H9 (cell line): ENCODE data around the gene CLSTN3. TPM values are rescaled to one million over a fixed set of nuclear protein-coding genes. Genes with fewer than 3 reads are reported as not detected.
A peak's percentile ranks its signal among the peaks of the same experiment; 100 is the strongest.

Source experiments
- DNase-seq: peaks from one replicate; pipeline ENCODE4 v3.0.0-alpha.2; 2017
- H2AFZ ChIP-seq: one replicate; pipeline ENCODE4 v1.6.1; 2013; ENCODE audit warnings: mild to moderate bottlenecking, low read length, control low read depth, moderate library complexity
- H2AK5ac ChIP-seq: 2 replicates; pipeline ENCODE4 v1.6.1; 2013; ENCODE audit warnings: low read length, control low read depth, mixed read lengths; ENCODE audit not compliant: insufficient read length
- H2BK120ac ChIP-seq: one replicate; pipeline ENCODE4 v1.6.1; 2013; ENCODE audit warnings: low read depth, mild to moderate bottlenecking, low read length, control low read depth, inconsistent platforms; ENCODE audit not compliant: poor library complexity, severe bottlenecking
- H2BK12ac ChIP-seq: 2 replicates; pipeline ENCODE4 v1.6.1; 2013; ENCODE audit warnings: low read length, control low read depth, mixed read lengths, low read depth; ENCODE audit not compliant: insufficient read length
- H2BK15ac ChIP-seq: 2 replicates; pipeline ENCODE4 v1.6.1; 2013; ENCODE audit warnings: low read depth, low read length, control low read depth
- H2BK20ac ChIP-seq: one replicate; pipeline ENCODE4 v1.6.1; 2013; ENCODE audit warnings: low read depth, mild to moderate bottlenecking, low read length, control low read depth, inconsistent platforms; ENCODE audit not compliant: poor library complexity, severe bottlenecking
- H2BK5ac ChIP-seq: 2 replicates; pipeline ENCODE4 v1.6.1; 2013; ENCODE audit warnings: low read length, control low read depth, mixed read lengths; ENCODE audit not compliant: insufficient read length
- H3K14ac ChIP-seq: 2 replicates; pipeline ENCODE4 v1.6.1; 2013; ENCODE audit warnings: low read length, control low read depth; ENCODE audit not compliant: insufficient read depth
- H3K18ac ChIP-seq: 2 replicates; pipeline ENCODE4 v1.6.1; 2013; ENCODE audit warnings: low read depth, mild to moderate bottlenecking, mixed read lengths, low read length, control low read depth; ENCODE audit not compliant: insufficient read length
- H3K23ac ChIP-seq: 2 replicates; pipeline ENCODE4 v1.6.1; 2013; ENCODE audit warnings: low read length, control low read depth, mixed read lengths, low read depth; ENCODE audit not compliant: insufficient read length
- H3K23me2 ChIP-seq: 2 replicates; pipeline ENCODE4 v1.6.1; 2013; ENCODE audit warnings: low read depth, mild to moderate bottlenecking, mixed read lengths, low read length, control low read depth; ENCODE audit not compliant: insufficient read length, poor library complexity, severe bottlenecking
- H3K27ac ChIP-seq: 2 replicates; pipeline ENCODE4 v1.5.1; 2013; ENCODE audit warnings: low read length, control low read depth, mixed read lengths, low read depth; ENCODE audit not compliant: insufficient read length
- H3K27me3 ChIP-seq: 2 replicates; pipeline ENCODE4 v1.6.1; 2013; ENCODE audit warnings: low read length, control low read depth, inconsistent platforms; ENCODE audit not compliant: insufficient read depth
- H3K4ac ChIP-seq: 2 replicates; pipeline ENCODE4 v1.6.1; 2013; ENCODE audit warnings: low read depth, mild to moderate bottlenecking, control low read depth, inconsistent platforms, low read length, moderate library complexity
- H3K4me1 ChIP-seq: 2 replicates; pipeline ENCODE4 v1.6.1; 2013; ENCODE audit warnings: low read length, control low read depth, inconsistent platforms; ENCODE audit not compliant: insufficient read depth
- H3K4me2 ChIP-seq: 2 replicates; pipeline ENCODE4 v1.6.1; 2013; ENCODE audit warnings: low read length, control low read depth, mixed read lengths; ENCODE audit not compliant: insufficient read length, insufficient read depth
- H3K56ac ChIP-seq: 2 replicates; pipeline ENCODE4 v1.6.1; 2013; ENCODE audit warnings: low read depth, mild to moderate bottlenecking, mixed read lengths, low read length, control low read depth; ENCODE audit not compliant: insufficient read length
- H3K79me1 ChIP-seq: 2 replicates; pipeline ENCODE4 v1.6.1; 2013; ENCODE audit warnings: low read depth, mild to moderate bottlenecking, moderate library complexity, low read length, control low read depth, inconsistent platforms; ENCODE audit not compliant: insufficient read depth, poor library complexity, severe bottlenecking
- H3K79me2 ChIP-seq: 2 replicates; pipeline ENCODE4 v1.6.1; 2013; ENCODE audit warnings: low read length, control low read depth, inconsistent platforms; ENCODE audit not compliant: insufficient read depth
- H3K9ac ChIP-seq: 2 replicates; pipeline ENCODE4 v1.6.1; 2013; ENCODE audit warnings: low read length, control low read depth, mixed read lengths; ENCODE audit not compliant: insufficient read length; ENCODE audit errors: extremely low read depth
- H3K9me3 ChIP-seq: one replicate; pipeline ENCODE4 v1.6.1; 2013; ENCODE audit warnings: low read depth, low read length, inconsistent platforms; ENCODE audit not compliant: control insufficient read depth
- H3T11ph ChIP-seq: one replicate; pipeline ENCODE4 v1.6.1; 2013; ENCODE audit warnings: mild to moderate bottlenecking, low read length, control low read depth, inconsistent platforms
- H4K20me1 ChIP-seq: one replicate; pipeline ENCODE4 v1.6.1; 2013; ENCODE audit not compliant: control insufficient read depth, insufficient read length, insufficient read depth
- H4K5ac ChIP-seq: 2 replicates; pipeline ENCODE4 v1.6.1; 2013; ENCODE audit warnings: low read depth, mild to moderate bottlenecking, mixed read lengths, low read length, control low read depth; ENCODE audit not compliant: insufficient read length
- H4K8ac ChIP-seq: replicated peaks from 2 replicates; pipeline ENCODE4 v1.6.1; 2013; ENCODE audit warnings: low read length, control low read depth, mixed read lengths, low read depth; ENCODE audit not compliant: insufficient read length
- H4K91ac ChIP-seq: 2 replicates; pipeline ENCODE4 v1.6.1; 2013; ENCODE audit warnings: low read depth, mild to moderate bottlenecking, moderate library complexity, mixed read lengths, low read length, control low read depth; ENCODE audit not compliant: insufficient read length
- H3K27ac Mint-ChIP-seq, 3 experiments: 2 replicates in 2 of 3; 3 replicates in 1 of 3; pipeline ENCODE4 v1.8.0; 2020 to 2021; ENCODE audit warnings: mixed read lengths in 3 of 3, mild to moderate bottlenecking in 1 of 3, moderate library complexity in 1 of 3
- H3K27me3 Mint-ChIP-seq: 2 replicates; pipeline ENCODE4 v1.8.0; 2021; ENCODE audit warnings: low read depth, mild to moderate bottlenecking, moderate library complexity, mixed read lengths
- H3K36me3 Mint-ChIP-seq, 3 experiments: 2 replicates in 2 of 3; 3 replicates in 1 of 3; pipeline ENCODE4 v1.8.0; 2020 to 2021; ENCODE audit warnings: low read depth in 3 of 3, mixed read lengths in 3 of 3; ENCODE audit not compliant: insufficient read depth in 1 of 3
- H3K4me1 Mint-ChIP-seq, 2 experiments: 2 replicates each; pipeline ENCODE4 v1.8.0; 2020; ENCODE audit warnings: mixed read lengths in 2 of 2
- H3K4me3 Mint-ChIP-seq, 2 experiments: 2 replicates in 1 of 2; 3 replicates in 1 of 2; pipeline ENCODE4 v1.8.0; 2020 to 2021; ENCODE audit warnings: mild to moderate bottlenecking in 2 of 2, mixed read lengths in 2 of 2, moderate library complexity in 1 of 2
- H3K9me3 Mint-ChIP-seq, 2 experiments: 2 replicates in 1 of 2; 3 replicates in 1 of 2; pipeline ENCODE4 v1.8.0; 2020; ENCODE audit warnings: mild to moderate bottlenecking in 2 of 2, mixed read lengths in 2 of 2, moderate library complexity in 1 of 2
- CTCF ChIP-seq: fragments of 200-600 bp; sonication (generic); conservative IDR thresholded peaks from 3 replicates; pipeline ENCODE4 v1.8.0; 2021; ENCODE audit warnings: antibody characterized with exemption, mild to moderate bottlenecking
- WGBS: extraction: QIAGEN DNeasy Blood & Tissue Kit; methylation state at CpG from one replicate; pipeline ENCODE4 v1.1.7; 2013; ENCODE audit warnings: missing lambda C conversion rate, low lambda C conversion rate, mixed read lengths; ENCODE audit not compliant: insufficient read length; ENCODE audit errors: extremely low coverage; 5-methylcytosine and 5-hydroxymethylcytosine counted together
- total RNA-seq: library from RNA; stranded (reverse); gene quantifications from 2 replicates; pipeline ENCODE4 v1.2.1, GENCODE V29; 2021

The CLSTN3 gene
- total RNA-seq, 1 experiment from 2014 or later = 26.2 TPM

- H4K20me1 ChIP-seq = no peaks in the 10 kb centered on the region
- no peak within 1 kb of the TSS for H2BK20ac ChIP-seq
- peak within 1 kb of the TSS; percentile 72 to 98 (median 94) for H3K27ac Mint-ChIP-seq
- peak within 1 kb of the TSS; percentile 84 to 88 for H3K4me3 Mint-ChIP-seq
- H2BK12ac ChIP-seq = no peak within 1 kb of the TSS
- no peak within 1 kb of the TSS for H4K8ac ChIP-seq
- H3K56ac ChIP-seq = no peak within 1 kb of the TSS
- peaks cover 6 to 12% of the 10 kb centered on the region in 2 experiments for H3K9me3 Mint-ChIP-seq
- peak within 1 kb of the TSS; percentile 79 for H2AFZ ChIP-seq
- H3K27me3 Mint-ChIP-seq = peaks cover 7% of the 10 kb centered on the region
- H3K9ac ChIP-seq = peak within 1 kb of the TSS; percentile 45
- peak within 1 kb of the TSS; percentile 73 for H3K18ac ChIP-seq
- H3K4me2 ChIP-seq = peak within 1 kb of the TSS; percentile 79
- no peaks in the 10 kb centered on the region for H3K79me1 ChIP-seq
- no peak within 1 kb of the TSS for H2AK5ac ChIP-seq
- H3K79me2 ChIP-seq = no peaks in the 10 kb centered on the region
- H3K23ac ChIP-seq = no peak within 1 kb of the TSS
- no peak within 1 kb of the TSS for H3K4ac ChIP-seq
- no peak within 1 kb of the TSS for H3T11ph ChIP-seq
- H3K27ac ChIP-seq = no peak within 1 kb of the TSS
- TF ChIP-seq CTCF = peak; percentile 98
- H4K91ac ChIP-seq = no peak within 1 kb of the TSS
- no peak within 1 kb of the TSS for H2BK5ac ChIP-seq
- H2BK120ac ChIP-seq = no peak within 1 kb of the TSS
- no peak within 1 kb of the TSS for H4K5ac ChIP-seq
- no peaks in the 10 kb centered on the region for H3K9me3 ChIP-seq
- peaks cover 11 to 15% of the 10 kb centered on the region in 2 experiments for H3K4me1 Mint-ChIP-seq
- H3K14ac ChIP-seq = peak within 1 kb of the TSS; percentile 72
- H3K4me1 ChIP-seq = no peaks in the 10 kb centered on the region
- peaks cover 11% of the 10 kb centered on the region for H3K23me2 ChIP-seq
- H2BK15ac ChIP-seq = no peak within 1 kb of the TSS
- WGBS = no CpG with 5 or more reads among the region's 23 CpGs
- peak; percentile 89 for DNase-seq
- no peaks in the 10 kb centered on the region for H3K27me3 ChIP-seq
- H3K36me3 Mint-ChIP-seq = peaks cover 14 to 23% (median 20%) of the 10 kb centered on the region in 3 experiments
Measured at GRCh38 chr12:7108796-7109571, 21.2 kb upstream of the CLSTN3 start, which contains the start of gene C1RL. Gene C1RL (minus strand): TSS chr12:7109214. CDS start chr12:7109180, 34 bp downstream.
